ENCODE data around the gene TNS3.

- TF ChIP-seq E2F8 (IDR thresholded peaks at IDR 0.05; ENCODE audit: low read depth, partially characterized antibody) (no peak), KDM1A (IDR thresholded peaks at IDR 0.05; ENCODE audit: borderline replicate concordance) (no peak), ZNF24 (IDR thresholded peaks at IDR 0.05) (no peak), POLR2A (IDR thresholded peaks at IDR 0.05; ENCODE audit: low read depth, low read length) (no peak)
These were observed 280.1 kb downstream of the TNS3 start for GRCh38 chr7:47301657-47302295.

Measured in GM12878 (cell line).